8988T (cell line): ENCODE measurements around the gene ZXDB.
"Not testable (repeated sequence)": the region's sequence is repeated elsewhere in the genome, so short reads cannot be mapped to it uniquely, and the experiment has no call there.

Source experiments
- DNase-seq: peaks from one replicate; pipeline ENCODE4 v3.0.0; 2011

The ZXDB gene

GRCh38 chrX:57591284-57592159, at the start of gene ZXDB:
ZXDB (plus strand) TSS chrX:57592011; CDS start chrX:57592049, 38 bp downstream.
- not testable (repeated sequence) for DNase-seq

GRCh38 chrX:57565198-57565597, 26.6 kb upstream of the ZXDB start:
- DNase-seq = no peak

GRCh38 chrX:57573754-57574153, 18.1 kb upstream of the ZXDB start:
- no peak for DNase-seq

GRCh38 chrX:57582948-57583347, 8.9 kb upstream of the ZXDB start:
- not testable (repeated sequence) for DNase-seq

GRCh38 chrX:57583477-57583876, 8.3 kb upstream of the ZXDB start:
- no peak for DNase-seq

- no peak for DNase-seq
Measured at GRCh38 chrX:57586360-57586759, 5.5 kb upstream of the ZXDB start.

- DNase-seq = no peak
Measured at GRCh38 chrX:57587062-57587461, 4.7 kb upstream of the ZXDB start.

- DNase-seq = no peak
Measured at GRCh38 chrX:57587607-57588006, 4.2 kb upstream of the ZXDB start.

GRCh38 chrX:57592160-57592893, 516 bp downstream of the ZXDB start:
- not testable (repeated sequence) for DNase-seq

GRCh38 chrX:57592894-57593215, 1.0 kb downstream of the ZXDB start:
- DNase-seq = not testable (repeated sequence)

GRCh38 chrX:57595381-57595811, 3.6 kb downstream of the ZXDB start:
- DNase-seq = no peak

GRCh38 chrX:57596109-57596508, 4.3 kb downstream of the ZXDB start:
- DNase-seq = no peak

- DNase-seq = no peak
Measured at GRCh38 chrX:57596516-57596915, 4.7 kb downstream of the ZXDB start.

GRCh38 chrX:57607295-57608187, 15.7 kb downstream of the ZXDB start:
- no peak for DNase-seq

- not testable (repeated sequence) for DNase-seq
Measured at GRCh38 chrX:57613351-57613750, 21.5 kb downstream of the ZXDB start.

- DNase-seq = not testable (repeated sequence)
Measured at GRCh38 chrX:57629438-57629837, 37.6 kb downstream of the ZXDB start.

GRCh38 chrX:57640674-57641016, 48.8 kb downstream of the ZXDB start:
- no peak for DNase-seq

GRCh38 chrX:57641338-57641737, 49.5 kb downstream of the ZXDB start:
- no peak for DNase-seq

GRCh38 chrX:57643698-57644097, 51.9 kb downstream of the ZXDB start:
- DNase-seq = no peak

- DNase-seq = no peak
Measured at GRCh38 chrX:57647020-57647419, 55.2 kb downstream of the ZXDB start.
